HG03196 (cell line): Measurements from ENCODE around the gene CHCHD3.
"Not testable (repeated sequence)": the region's sequence is repeated elsewhere in the genome, so short reads cannot be mapped to it uniquely, and the experiment has no call there.

Source experiments
- ATAC-seq: cut with Tn5 transposase; IDR thresholded peaks from one replicate; pipeline ENCODE4 v1.9.1; 2021; ENCODE audit not compliant: unreplicated experiment

CHCHD3 gene

GRCh38 chr7:132910657-132911056, 171.2 kb downstream of the CHCHD3 start:
- ATAC-seq = no peak

DNA sequence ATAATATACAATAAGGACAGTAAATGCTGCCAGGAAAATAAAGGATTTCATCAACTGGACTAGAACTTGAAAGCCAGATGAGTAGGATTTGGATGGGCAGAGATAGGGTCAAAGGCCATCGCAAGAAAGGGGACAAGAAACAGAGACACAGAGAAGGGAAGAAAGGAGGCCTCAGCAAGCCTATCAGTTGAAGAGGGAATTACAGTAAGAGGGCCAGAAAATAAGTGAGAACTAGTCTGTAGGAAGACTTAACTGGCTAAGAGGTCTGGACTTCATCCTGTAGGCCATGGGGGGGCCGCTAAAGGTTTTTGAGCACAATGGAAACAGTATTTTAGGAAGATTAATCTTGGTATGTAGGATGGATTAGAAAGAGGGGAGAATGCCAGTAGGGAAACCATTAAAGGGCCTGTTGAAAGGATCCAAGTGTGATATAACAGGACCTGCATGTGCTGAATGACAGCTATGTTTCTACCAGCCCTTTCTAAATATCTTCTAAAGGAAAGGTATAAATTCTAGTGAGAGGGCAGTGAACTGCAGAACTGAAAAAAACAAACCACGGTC, 174.4 kb downstream of the CHCHD3 start:
- no peak for ATAC-seq

GRCh38 chr7:132906193-132906835, 175.6 kb downstream of the CHCHD3 start:
- ATAC-seq = no peak

DNA sequence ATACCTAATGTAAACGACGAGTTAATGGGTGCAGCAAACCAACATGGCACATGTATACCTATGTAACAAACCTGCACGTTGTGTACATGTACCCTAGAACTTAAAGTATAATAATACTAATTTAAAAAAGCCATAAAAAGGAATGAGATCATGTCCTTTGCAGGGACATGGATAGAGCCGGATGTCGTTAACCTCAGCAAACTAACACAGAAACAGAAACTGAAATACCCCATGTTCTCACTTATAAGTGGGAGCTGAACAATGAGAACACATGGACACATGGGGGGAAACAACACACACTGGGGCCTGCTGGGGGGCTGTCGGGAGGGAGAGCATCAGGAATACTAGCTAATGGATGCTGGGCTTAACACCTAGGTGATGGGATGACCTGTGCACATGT, 176.8 kb downstream of the CHCHD3 start:
- ATAC-seq = not testable (repeated sequence)

- ATAC-seq = no peak
Observed at GRCh38 chr7:132904209-132904608, 177.7 kb downstream of the CHCHD3 start.

GRCh38 chr7:132902294-132902693, 179.6 kb downstream of the CHCHD3 start:
- not testable (repeated sequence) for ATAC-seq

DNA sequence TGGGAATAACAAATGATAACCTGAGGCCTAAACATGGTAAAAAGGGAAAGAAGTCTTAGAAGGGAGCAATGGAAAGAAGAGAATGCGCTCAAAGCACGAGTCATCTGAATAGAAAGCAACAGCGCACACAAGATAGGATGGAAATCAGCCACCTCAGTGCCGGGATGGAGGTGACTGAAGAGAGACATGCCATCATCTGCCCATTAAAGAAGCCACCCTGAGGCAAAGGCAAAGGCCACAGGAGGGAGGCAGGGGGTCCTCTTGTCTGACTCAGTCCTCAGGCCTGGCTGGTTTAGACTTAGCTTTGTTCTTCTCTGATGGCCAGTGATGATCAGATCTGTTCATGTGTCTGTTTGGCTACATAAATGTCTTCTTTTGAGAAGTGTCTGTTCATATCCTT, 180.6 kb downstream of the CHCHD3 start:
- no peak for ATAC-seq

- ATAC-seq = no peak
Observed at GRCh38 chr7:132899833-132900232, 182.1 kb downstream of the CHCHD3 start.

DNA sequence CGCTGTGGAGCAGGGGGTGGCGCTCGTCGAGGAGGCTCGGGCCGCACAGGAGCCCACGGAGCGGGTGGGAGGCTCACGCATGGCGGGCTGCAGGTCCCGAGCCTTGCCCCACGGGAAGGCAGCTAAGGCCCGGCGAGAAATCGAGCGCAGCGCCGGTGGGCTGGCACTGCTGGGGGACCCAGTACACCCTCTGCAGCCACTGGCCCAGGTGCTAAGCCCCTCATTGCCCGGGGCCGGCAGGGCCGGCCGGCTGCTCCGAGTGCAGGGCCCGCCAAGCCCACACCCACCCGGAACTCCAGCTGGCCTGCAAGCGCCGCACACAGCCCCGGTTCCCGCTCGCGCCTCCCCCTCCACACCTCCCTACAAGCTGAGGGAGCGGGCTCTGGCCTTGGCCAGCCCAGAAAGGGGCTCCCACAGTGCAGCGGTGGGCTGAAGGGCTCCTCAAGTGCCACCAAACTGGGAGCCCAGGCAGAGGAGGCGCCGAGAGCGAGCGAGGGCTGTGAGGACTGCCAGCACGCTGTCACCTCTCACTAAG, 183.2 kb downstream of the CHCHD3 start:
- not testable (repeated sequence) for ATAC-seq

- no peak for ATAC-seq
Observed at GRCh38 chr7:132897093-132897687, 184.7 kb downstream of the CHCHD3 start.

DNA sequence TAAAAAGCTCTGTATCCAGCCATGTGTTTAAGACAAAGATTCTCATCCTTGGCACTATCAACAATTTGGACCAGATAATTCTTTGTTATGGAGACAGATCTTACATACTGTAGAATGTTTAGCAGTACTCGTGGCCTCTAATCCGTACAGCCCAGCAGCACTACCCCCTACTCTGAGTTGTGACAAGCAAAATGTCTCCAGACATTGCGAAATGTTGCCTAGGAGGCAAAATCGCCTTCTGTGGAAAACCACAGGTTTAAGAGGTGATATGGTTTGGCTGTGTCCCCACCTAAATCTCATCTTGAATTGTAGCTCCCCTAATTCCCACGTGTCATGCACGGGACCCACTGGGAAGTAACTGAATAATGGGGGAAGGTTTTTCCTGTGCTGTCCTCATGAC, 186.7 kb downstream of the CHCHD3 start:
- ATAC-seq = no peak

DNA sequence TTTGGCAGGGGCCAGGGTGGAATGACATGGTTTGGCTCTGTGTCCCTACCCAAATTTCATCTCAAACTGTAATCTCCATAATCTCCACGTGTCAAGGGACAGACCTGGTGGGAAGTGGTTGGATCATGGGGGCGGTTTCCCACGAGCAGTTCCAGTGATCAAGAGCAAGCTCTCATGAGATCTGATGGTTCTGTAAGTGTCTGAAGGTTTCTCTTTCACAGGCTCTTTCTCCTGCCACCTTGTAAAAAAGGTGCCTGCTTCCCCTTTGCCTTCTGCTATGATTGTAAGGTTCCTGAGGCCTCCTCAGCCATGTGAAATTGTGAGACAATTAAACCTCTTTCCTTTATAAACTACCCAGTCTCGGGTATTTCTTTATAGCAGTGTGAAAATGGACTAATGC, 188.3 kb downstream of the CHCHD3 start:
- no peak for ATAC-seq

- ATAC-seq = not testable (repeated sequence)
Observed at GRCh38 chr7:132892744-132893143, 189.1 kb downstream of the CHCHD3 start.

- no peak for ATAC-seq
Observed at GRCh38 chr7:132891554-132891953, 190.3 kb downstream of the CHCHD3 start.

DNA sequence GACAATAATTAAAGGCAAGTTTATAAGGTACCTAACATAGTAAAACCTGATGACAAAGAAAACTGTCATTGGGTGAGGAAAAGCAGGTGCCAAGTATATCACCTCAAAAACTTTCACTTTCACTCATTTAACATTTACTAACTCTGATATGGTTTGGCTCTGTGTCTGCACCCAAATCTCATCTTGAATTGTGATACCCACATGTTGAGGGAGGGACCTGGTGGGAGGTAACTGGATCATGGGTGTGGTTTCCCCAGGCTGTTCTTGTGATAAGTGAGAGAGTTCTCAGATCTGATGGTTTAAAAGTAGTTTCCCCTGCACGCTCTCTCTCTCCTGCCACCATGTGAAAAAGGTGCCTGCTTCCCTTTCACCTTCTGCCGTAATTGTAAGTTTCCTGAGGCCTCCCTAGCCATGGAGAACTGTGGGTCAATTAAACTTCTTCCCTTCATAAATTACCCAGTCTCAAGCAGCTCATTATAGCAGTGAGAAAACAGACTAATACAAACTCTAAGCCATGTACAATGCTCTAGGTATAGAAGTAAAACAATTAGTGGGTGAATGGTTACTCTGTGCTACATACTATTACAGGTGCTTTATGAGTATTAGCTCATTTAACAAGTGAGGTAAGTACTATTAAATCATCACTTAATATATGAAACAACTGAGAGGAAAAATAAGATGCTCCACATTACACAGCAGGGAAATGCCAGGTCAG, 199.0 kb downstream of the CHCHD3 start:
- ATAC-seq = no peak

- no peak for ATAC-seq
Observed at GRCh38 chr7:132881317-132881716, 200.6 kb downstream of the CHCHD3 start.

DNA sequence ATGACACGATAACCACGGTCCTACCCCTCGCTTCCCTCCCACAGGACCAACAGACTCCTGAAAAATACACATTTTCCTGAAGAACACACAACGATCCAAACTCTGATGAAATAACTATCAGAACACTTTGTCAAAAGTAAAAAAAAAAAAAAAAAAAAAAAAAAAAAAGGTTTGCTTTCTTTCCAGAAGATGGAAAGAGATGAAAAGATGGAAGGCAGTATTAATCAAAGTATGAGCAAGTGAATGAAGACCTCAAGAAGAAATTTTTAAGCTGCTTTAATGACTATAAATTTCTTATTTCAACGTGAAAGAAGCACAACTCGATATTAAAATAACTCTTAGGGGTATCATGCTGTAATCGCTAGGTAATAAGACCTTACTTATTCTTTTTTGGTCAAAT, 202.3 kb downstream of the CHCHD3 start:
- ATAC-seq = no peak

DNA sequence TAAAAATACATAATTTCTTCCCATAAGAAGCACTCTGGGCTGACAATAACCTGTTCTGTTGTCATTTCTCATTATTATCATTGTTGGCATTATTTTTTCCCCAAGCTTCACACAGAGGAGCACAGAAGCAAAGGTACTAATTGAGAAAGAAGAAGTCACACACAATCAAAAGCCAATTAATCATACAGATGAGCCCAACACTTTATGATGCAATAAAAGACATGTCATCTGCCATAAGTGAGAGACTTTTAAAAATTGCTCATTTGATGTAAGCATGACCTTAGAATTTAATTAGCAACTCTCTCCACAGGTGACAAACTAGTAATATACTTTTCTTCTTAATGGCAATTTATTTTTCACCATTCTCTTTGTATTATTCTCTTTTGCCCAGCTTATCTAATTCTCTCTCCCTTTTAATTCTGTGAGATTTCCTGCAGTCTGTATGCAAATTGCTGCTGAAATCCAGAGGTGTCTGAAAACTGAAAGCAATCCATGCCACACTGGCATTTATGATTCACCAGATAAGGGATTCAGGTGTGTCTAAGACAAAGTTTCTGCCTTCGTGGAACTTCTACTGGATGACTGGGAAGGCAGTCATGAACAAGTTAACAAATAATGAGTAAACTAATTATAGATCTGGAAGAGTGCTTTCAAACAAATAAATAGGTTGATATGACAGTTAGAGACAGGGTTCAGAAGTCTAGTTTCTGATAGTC, 203.5 kb downstream of the CHCHD3 start:
- no peak for ATAC-seq

DNA sequence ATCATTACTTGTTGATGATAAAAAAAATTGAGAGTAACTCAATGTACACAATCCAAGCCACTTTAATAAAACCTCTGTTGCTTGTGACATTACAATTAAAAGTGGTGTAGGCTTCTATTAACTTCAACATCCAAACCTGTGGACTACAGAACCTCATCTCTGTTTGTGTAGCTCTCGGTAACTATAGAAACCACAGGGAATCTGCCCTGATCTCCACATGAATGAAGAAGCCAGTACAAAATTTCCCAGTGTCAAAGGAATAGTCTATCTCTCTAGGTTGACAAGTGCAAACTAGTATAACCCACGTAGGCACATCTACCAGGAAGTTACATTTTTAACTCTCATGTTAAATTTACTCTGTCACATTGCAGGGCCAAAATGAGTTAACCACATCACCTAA, 204.3 kb downstream of the CHCHD3 start:
- ATAC-seq = no peak

- no peak for ATAC-seq
Observed at GRCh38 chr7:132876576-132876975, 205.3 kb downstream of the CHCHD3 start.

- no peak for ATAC-seq
Observed at GRCh38 chr7:132872034-132872433, 209.9 kb downstream of the CHCHD3 start.
